Measurements from ENCODE around the gene FEV.

The FEV gene

DNA sequence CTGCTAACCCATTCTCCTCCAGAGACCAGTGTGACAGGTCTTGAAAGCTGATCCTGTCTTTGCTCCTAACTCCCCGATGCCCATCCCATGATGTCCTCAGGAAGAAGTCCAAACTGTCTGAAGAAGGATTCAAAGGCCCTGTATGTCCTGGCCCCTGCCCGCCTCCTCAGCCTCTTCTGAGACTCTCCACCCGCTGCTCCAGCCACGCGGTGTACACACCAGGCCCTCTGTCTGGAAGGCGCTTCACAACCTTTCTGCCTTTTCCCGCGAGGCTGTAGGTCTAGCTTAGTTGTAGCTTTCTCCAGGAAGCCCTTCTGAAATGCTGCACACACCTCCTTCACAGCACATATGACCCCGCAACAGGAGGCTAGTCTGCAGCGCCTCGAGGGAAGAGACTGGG is 31.7 kb upstream of the FEV start:
- no peak for DNase-seq

DNA sequence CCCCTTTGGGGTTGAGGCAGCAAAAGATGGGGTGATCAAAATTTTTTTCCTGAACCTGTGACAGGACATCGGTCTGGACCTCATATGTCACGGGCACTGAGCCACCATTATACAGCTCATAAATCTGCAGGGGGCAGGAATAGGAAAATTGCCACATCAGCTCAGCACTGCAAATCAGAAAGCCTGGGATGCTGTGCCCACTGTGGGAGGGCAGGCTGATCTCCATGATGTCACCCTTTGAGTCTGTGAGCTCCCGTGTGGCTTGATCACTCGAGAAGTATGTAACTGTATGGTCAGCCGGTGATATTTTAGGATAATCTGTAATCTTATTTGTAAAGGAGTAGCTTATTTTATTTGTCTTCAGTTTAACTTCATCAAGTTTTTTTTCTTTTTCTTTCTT is 25.9 kb upstream of the FEV start:
- DNase-seq = no peak

DNA sequence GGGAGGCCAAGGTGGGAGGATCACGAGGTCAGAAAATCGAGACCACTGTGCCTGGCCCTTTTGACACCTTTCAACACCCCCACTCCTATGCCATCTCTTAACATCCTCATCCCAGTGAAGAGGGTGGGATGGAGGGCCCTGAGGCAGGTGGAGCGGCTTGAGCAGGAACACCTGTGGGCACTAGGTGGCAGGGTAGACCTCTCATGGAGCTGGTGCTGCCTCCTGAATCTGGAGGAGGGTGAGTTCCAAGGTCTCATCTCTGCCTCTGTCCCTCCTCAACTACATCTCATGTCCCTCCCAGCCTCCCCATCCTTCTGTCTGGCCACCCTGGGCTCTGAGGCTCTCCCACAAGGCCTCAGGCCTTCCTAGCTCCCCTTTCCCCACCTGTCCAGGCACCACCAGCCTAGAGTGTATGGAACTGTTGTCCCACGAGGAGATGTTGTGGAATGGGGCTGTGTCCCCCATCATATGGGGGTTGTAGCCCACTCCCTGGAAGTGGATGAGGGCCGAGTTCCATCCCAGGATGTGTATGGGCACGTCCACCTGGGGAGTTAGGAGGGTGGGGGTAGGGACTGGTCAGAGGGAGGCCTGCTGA is 25.3 kb upstream of the FEV start:
- DNase-seq = peak in 1 of 2 experiments; percentile 34

DNA sequence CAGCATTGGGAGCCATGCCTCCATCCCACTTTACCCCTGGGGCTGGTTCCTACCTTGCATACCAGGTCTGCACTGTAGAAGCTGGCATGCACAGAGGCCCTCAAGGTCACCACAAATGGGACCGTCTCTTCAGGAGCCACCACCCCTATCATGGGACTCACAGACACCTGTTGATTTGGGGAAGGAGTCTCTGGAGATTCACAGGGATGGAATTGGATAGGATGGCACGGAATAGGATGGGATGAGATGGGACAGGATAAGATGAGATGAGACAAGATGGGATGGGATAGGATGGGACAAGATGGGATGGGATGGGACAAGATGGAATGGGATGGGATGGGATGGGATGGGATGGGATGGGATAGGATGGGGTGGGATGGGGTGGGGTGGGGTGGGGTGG is 24.3 kb upstream of the FEV start:
- DNase-seq = no peak

DNA sequence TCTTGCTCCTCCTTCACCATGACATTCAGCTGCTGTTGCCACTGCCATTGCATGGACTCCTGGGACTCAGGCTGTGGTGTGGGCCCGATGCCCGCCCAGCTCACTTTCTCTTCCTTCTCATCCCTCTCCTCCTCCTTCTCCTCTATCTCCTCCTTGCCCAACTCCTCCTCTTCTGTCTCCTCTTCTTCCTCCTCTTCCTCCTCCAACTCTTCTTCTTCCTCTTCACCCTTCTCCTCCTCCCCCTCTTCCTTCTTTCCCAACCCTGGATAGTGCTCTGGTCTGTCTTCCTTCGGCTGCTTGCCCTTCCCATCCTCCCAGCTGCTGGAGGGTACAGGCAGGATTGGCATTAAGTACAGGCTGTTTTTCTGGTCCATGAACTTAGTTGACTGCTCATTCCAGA is 19.0 kb upstream of the FEV start:
- no peak for DNase-seq

DNA sequence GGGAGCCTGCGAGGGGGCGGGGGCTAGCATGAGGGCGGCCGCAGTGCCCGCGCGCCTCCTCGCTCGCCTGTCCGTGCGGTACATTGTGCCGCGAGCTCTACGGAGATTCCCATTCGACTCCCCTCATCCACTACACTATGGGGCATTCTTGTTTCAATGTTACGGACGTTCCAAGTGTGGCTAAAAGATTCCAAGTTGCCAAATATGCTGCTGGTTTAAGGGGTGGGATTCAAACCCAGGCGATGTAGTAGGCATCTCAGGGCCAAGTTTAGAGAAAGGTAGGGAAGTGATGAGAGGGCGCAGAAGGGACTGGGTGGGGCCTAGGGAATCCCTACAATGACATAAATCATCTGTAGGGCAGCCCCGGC is 18.3 kb upstream of the FEV start:
- no peak for DNase-seq

DNA sequence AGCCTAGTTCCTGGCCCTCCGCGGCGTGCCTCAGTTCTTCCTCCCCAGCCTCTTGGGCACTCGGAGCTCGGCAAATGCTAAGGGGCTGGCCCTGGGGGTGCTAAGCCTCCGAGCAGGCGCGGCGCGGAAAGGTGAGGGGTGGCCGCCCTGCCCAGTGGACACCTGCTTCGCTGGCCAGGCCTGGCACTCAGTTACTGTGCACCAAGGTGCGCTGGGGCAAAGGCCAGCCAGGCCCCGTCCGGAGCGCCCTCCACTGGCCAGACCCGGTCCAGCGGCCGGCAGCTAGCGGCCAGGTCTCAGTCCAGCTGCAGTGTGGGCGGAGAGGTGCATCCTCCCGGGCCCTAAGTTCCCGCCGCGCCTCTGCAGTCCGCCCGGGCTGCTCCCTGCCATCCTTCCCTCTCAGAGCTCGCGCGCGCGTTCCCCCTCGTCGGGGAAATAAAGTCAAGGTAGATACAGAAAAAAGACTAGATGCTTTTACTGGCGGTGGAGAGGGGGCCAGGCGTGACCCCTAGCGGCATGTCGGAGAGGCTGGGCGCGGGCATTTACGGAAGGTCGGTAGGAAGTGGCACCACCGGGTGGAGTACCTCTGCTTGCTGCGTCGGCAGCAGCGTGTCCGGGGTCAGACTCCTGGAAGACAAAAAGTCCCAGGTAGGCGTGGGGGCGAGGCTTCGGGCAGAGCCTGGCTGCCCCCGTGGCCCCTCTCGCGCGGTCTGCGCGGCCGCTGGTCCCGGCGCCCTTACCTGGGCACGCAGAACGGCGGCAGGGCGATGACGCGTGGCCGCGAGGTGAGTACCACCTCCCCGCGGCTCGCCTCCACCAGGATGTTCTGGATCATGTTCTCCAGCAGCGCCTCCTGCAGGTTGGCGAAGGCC is 17.6 kb upstream of the FEV start:
- peak; percentile 46 to 72 for DNase-seq

DNA sequence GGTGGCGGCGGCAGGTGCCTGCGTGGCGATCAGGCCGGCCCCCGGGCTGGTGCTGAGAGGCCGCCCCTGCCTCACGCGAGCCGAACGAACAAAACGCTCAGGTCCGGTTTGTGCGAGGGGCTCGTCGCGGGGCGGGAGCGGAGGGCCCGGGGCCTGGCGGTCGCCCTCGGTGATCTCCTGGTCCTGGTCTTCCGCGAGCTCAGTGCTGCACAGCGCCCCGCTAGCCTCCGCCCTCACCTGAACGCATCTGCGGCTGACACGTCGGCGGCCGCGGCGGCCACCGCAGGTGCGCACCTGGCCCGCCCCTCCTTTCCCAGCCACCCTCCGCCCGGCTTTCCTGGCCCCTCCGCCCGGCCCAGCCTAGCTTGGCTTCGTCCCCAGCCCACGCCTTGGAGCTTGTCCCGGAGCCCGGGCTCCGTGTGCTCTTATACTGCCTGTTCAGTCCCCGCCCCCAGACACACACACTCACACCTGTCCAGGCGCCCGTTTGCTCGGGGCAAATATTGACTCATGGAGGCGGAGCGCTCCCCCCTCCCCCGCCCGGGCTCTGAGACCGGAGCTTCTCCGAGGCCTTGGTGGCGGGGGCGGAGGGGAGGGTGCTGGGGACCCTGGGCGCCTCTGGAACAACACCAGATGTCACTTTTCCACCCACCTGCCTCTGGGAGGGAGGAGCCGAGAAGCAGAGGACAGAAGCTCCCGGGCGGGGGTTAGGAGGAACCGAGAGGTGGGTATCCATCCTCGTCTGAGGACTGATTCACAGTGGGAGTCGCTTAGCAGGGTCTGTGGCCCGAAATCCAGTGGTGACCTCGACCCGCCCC is 16.8 kb upstream of the FEV start:
- peak; percentile 89 to 90 for DNase-seq

DNA sequence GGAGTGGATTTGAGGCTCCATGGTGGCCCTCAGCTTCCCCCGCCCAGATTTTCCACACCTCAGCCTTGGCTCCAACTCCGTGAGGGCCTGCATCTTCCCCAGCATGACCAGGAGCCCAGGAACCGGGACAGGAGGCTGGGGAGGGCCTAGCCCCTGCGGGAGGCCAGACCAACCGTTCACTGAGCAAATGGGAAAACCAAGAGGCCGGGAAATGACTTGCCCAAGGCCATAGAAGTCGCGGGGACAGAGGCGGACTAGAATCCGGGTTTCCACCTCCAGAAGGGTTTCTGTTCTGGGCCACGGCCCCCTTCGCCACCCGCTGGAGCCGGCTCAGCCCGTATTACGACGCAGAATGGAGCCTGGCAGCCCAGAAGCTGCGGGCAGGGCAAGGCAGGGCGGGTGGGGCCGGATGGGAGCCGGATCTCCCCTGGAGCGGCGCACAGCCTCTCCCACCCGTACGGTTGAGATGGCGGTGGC is 16.2 kb upstream of the FEV start:
- no peak for DNase-seq

DNA sequence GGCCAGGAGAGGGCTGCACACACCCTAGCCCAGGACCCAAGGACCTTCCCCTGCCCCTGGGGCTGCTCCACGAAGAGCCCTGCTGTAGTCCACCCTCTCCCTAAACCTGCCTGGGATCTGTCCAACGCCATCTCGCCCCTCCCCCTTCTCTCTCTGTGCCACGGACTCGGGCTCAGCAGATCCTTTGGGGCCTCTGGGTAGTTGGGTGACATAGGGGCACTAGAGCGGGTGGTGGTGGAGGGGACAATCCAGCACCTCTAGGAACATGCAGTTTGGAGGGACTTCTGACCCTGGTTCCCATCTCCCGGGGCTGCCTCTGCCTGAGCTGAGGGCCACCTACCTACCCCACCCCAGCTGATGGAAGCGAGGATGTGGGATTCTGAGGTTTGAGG is 15.6 kb upstream of the FEV start:
- DNase-seq = no peak

DNA sequence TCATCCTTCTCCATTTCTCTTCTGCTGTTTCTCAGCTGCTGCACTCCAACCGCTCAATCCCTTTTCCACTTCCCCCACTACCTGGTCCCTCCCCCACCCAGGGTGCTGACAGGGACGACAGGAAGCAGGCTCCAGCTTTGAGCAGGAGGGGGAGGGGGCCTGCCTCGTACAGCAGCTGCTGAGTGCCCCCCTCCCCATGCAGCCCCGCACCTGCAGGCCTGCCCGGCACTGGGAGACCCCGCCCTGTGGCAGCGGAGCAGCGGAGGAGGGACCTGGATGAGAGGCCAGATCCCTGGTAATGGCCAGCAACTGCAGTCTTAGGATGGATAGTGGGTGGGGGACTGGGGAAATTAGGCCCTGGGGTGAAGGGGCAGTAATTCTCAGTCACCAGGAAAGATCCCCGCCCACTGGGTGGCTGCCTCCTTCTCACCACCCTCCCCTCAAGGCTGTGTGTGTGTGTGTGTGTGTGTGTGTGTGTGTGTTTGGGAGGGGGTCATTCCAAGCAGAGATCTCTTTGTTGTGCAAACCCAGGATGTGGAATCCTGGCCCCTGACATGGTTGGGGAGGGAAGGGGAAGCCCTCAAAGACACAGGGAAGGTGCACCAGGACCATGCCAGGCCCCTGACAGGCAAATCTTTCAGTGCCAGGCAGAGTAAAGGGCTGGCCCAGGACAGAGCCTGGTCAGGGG is 15.0 kb upstream of the FEV start:
- DNase-seq = peak in 1 of 2 experiments; percentile 62

DNA sequence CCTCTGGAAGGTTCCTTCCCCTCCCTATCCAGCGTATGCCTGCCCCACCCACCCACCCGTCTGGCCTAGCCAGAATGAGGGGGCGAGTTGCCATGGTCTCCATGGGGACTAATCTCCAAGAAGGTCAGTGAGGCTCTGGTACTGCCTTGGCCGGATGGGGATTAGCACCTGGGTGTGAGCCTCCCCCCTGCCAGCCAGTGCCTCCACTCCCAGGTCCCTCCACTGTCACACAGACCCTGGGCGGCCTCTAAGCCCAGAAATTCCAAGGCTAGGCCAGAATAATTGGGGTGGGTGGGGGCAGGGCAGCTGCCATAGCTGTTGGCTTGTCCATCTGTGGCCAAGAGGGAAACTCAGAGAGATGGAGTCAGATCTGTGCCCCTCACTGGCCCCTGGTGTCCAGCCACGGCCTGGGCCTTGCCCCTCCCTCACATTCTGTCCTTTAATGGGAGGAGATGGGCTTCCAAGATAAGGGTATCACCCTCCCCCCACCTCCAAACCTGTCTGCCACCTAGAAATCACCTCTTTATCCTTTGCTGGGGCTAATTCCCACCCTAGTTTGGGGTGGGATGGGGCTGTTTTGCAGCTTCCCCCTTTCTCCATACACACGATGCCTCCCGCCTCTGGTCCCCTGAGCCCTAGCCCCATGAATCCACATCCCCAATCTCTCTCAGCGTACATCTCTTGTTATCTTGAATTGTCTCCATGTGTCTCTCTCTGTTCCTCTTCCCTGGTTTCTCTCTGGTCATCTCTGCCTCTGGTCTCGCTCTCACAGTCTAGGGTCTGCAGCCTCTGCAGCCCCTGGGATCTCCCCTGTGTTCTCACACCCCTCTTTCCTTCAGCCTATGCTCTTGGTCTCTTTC is 14.3 kb upstream of the FEV start:
- DNase-seq = peak in 1 of 2 experiments; percentile 58

DNA sequence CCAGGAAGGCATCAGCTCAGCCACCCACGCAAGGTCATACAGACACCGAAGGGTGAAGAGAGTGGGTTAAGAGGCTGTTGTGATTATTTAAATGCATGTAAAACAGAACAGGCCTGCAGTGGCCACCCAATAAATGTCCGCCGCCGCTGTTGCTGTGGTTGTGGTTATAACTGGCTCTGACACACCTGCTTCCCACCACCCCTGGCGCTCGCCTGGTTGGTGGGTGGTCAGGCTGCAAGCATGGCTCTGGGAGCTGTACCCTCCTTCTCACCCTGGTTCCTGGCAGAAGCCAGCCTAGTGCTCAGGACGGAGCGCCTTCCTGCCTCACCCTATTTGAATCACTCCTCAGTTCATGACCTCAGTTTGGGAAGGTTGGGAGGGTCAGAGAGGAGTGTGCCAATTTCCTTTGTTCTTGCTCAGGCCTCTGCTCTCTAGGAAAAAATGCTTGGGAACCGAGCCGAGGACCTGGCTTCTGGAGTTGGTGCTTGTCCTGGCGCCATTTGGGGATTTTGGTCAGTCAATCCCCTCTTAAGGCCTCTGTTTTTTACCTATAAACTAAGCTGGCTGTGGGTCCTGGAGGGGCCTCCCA is 13.5 kb upstream of the FEV start:
- no peak for DNase-seq

DNA sequence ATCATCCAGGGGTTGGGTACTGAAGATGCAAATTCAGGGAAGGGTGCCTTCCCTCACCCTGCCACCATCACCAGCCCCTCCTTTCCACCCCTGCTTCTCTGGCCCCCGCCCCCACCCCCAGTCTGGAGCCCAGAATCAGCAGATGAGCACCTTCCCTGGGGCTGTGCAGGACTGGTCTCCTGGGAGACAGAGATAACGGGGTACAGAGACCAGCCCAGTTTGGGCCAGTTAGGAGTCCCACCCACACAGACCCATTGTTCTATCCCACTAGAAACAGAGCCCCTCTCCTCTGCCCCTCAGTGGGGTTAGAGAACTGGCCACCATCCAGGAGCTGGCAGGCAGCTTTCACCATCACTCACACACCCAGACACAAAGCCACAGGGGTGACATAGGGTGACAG is 12.7 kb upstream of the FEV start:
- DNase-seq = no peak

DNA sequence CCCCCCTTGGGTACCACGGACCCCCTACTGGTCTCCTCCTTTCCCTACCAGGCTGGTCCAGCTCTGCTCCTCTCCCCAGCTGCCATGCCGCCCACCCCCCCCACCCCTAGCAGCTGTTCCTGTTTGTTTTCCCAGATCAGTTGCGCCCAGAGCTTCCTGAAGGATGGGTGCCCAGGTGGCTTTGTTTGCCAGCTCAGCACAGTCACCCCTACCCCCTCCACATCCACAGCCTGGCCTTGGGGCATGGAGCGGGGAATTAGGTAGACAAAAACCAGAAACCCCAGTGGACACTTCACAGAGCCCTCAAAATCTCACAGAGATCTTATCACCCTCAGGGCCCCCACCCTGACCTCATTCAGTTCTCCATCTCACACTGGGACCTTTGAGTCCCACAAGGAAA is 12.0 kb upstream of the FEV start:
- DNase-seq = peak; percentile 74 to 89

DNA sequence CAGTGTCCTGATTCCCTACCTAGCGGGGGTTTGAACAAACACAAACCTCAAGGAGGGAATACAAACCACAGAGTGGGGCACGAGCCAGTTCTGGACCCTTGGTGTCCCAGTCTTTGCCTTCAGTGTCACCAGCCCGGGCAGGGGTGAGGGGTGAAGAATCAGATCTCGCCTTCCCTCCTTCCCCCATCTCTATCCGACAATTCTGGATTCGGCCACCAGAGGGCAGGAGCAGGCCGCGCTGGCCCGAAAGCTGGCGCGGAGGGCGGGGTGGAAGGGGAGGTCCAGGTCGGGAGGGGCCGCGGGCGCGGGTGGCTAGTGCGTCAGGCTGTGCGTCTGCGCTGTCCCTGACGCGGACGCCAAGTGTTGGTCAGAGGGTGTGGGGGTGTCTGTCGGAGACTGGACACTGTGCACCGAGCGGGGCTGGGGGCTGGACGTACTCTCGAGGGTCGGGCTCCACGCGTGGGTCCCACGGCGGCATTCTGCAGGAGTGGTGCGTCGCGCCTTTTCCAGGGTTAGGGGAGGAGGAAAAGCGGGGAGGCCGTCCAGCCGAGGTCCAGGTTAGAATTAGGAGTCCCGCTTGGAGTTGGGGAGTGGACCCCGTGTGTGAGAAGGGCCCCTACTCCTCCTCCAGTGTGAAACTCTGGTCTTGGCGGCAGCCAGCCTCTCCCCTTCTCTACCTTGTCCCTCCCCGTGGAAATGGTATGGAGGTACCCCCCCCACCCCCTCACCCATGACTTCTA is 11.2 kb upstream of the FEV start:
- DNase-seq = peak; percentile 71 to 83

DNA sequence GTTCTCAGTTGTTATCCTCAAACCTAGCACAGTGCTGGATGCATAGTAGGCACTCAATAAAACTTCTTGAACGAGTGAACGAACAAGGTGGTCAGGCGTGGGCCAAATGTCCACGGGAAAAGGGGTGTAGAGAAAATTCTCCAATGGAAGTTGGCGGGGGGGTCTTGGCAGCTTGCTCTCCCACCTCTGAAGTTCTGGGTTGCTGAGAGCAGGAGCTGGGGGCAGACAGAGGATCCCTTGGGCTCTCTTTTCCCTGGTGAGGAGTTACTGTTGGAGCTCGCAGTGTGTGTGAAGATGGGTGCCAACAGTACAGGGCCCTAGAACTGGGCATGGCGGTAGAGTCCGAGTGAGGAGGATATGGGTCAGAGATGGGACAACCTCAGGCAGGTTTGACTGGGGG is 10.6 kb upstream of the FEV start:
- DNase-seq = no peak

DNA sequence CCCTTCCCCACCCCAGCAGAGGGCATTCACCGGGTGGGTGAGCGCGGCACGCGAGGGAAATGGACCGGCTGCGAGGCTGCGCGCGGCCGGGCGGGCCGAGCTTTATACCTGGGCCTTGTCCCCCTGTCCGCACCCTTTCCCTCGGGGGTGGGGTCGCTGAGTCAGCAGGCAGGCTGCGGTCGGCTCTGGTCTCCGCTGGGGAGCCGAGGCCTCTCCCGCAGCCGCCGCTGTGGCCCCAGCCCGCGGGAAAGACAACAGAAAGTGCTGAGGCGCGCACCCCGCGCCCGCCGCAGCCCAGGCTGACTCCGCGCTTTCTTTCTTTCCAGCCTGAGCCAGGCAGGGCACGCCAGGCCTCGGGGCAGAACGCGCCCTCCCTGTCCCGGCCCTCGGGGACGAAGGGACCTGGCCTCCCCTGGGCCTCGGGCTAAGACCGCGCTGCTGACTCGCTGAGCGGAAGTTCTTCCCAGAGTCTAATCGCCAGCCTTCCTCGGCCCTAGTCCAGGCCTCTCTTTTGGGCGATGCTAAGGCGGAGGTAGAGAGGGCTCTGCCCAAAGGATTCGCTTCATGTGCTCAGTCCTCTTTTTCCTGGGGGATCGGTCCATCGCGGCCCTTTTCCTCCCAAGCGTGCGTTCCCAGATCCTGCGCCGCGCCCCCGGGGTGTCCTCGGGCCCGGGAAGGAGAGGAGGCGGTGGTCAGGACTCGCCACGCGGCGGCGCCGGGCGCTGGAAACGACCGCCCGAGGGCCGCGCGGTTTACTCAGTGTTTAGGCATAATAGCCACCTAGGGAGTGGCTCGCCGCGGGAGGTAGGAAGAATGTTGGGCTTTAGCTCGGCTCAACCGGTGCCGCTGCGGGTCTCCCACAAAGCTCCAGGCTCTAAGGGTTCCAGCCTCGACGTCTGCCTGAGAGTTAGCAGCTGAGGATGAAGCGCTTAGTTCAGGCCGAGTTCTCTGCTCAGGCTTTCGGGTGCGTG is 8.6 kb upstream of the FEV start, which contains the start of gene CRYBA2:
Gene CRYBA2 (minus strand): TSS at position 78 of the 971 bp plus-strand sequence. CDS start 246 bp downstream, outside the sequence.
- DNase-seq = peak in 1 of 2 experiments; percentile 21

DNA sequence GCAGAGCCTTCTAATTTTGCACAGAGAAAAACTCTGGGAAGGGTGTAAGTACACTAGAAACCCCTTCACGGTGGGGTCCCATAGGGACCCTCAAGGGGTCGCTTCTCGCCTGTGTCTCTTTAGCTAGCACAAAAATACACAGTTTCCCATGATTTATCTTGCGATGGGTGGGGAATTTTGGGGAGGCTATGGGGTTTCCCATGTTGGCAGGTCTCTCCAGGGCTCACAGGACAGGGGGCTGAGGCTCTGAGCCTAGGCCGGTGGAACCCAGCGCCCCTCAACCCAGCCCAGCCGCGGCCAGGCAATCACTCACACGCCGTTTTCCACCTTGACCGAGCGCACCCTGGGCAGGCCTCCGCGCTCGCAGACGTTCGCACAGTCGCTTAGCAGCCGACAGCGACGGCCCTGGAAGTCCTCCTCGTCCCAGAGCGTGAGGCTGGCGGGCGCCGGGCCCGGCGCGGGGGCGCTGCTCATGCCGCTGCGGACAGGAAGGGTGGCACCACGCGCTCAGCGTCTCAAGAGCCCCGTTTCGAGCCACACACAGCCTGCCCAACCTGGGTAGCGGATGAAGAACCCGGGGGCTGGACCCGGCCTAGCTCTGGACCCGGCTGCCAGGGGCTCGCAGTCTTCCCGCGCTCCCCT is 7.8 kb upstream of the FEV start:
- DNase-seq = peak in 1 of 2 experiments; percentile 49
